NOMO-1 treated with dmso at 0.1 percent for 144 hours (cell line): Measurements from ENCODE around the gene LIPA.

Experiments used
- DNase-seq: peaks from one replicate; lab custom pipeline; 2025; ENCODE audit not compliant: unreplicated experiment; lab: John Stamatoyannopoulos, UW

LIPA gene

DNA sequence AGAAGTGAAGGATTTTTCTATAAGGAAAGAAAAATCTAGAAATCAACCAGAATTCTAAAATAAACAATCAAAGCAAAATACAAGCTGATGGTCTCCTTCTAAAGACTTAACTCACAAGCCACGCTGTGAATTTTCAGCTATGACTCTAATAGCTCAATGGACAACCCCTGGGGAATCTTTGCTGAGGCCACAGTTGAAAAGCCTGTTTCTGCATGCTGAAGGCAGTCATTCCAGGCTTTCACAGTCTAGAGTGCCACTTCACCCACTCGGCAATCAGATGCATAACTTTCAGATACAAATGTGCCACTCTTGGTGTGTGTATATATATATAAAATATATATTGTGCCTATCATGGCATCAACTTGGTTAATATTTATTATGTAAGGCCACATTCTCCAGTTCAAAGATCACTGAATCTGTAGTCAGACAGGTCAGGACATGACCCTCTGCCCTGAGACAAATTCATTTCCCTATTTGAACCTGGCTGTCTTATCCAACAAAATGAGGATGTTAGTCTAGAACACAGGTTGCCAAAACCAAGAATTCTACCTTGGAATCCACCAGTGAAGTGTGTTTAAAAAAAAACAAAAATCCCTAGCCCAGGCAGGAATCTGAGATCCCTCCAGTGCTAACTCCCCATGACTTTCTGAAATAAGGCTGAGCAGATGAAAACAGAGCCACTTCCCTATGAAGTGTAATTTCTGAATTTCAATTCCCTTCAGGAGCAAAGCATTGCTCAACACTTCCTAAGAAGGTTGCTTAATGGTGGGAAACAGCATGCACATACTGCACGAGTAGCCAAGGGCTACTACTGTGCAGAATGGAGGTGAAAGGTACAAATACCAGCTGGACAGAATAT lies 9.9 kb downstream of the LIPA start:
- no peak for DNase-seq

DNA sequence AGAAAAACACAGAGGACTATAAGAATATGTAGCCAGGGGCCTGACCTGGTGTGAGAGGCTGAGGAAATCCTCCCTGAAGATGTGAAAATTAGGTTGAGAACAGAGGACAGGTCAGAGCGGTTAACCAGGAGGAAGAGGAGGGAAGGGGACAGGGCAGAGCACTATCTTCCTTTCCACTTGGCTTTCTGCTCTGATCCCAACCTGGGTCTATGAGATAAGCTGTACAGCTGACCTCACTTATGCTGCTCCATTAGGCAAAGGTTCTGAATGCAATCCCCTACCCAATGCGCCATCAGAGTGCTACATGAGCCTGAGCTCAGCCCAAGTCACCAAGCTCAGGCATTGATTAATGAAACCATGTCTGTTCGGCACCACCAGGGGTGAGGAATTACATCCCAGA lies 10.5 kb downstream of the LIPA start:
- DNase-seq: no peak

DNA sequence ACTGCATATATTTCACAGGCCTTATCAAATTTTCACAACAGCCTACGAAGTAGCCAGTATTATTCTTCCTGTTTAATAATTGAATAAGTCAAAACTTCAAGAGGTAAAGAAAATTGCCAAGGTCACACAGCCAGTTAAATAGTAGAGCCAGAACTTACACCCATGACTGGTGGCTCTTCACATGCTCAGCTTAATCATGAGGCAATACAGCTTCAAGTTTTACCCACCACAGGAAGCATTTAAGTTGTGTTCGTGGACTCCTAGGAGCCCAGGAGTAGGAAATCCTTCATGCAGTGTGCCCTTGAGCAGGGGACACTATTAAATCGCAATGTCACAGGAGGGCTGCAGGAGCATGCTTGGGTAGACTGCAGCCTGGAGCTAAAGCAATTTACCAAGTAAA lies 11.1 kb downstream of the LIPA start:
- DNase-seq: no peak

DNA sequence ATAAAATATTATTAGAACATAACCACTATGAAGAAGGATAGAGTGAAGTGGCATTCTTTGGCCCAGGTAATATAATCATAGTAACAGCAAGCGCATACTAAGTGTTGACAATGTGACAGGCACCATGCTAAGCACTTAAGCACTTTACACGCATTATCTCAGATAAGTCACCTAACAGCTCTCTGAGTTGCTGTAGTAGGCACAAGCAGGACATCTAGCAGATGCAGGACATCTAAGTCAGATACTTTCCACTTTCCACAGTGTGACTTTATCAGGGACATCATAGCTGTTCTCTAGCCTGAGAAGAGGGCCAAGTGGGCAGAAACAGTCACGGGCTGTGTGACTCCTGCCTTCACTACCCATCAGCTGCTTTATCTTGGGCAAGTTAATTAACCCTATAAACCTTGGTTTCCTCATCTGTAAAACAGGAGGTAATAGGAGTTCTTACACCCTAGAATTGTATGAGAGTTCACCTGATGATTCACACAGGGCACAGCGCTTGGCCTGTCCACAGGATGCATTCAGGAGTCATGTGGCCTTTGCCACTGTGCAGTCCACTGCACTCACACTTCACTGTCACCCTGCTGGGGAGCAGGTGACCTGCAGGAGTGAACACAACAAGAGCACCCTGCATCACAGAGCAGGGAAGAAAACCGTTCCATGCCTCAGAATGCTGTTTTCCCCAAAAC lies 12.5 kb downstream of the LIPA start:
- no peak for DNase-seq

DNA sequence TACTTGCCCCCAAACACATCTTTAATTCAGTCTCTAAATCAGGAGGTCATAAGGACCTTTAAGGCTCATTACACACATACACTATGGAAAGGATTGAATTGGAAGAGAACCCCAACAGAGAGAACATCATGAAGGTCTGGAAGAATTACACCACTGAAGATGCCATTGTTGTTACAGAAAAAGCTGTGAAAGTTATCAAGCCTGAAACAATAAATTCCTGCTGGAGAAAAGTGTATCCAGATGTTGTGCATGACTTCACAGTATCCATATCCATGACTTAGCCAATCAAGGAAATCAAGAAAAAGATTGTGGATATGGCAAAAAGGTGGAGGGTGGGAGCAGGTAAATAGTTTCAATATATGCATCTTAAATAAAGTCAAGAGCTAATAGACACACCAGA lies 13.7 kb downstream of the LIPA start:
- no peak for DNase-seq

DNA sequence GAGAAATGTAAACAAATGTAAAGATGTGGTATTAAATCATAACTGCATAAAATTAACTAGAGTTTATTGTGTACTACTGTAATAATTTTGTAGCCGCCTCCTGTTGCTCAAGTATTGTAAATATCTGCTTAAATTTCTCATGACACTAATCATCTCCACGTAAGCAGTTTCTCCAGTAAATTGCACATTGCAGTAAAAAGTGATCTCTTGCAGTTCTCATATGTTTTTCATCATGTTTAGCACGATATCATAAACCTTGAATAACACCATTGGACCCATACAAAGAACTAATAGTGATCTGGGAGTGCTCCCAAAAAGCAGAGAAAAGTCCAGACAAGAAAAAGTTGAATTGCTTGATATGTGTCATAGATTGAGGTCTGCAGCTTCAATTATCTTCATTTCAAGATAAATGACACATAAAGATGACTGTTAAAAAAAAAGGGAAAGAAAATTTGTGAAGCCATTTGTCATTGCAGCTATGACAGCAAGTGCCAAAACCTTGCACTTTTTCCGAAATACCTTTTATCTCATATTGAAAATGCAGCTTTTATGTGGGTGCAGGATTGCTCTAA lies 15.3 kb downstream of the LIPA start:
- DNase-seq: no peak

DNA sequence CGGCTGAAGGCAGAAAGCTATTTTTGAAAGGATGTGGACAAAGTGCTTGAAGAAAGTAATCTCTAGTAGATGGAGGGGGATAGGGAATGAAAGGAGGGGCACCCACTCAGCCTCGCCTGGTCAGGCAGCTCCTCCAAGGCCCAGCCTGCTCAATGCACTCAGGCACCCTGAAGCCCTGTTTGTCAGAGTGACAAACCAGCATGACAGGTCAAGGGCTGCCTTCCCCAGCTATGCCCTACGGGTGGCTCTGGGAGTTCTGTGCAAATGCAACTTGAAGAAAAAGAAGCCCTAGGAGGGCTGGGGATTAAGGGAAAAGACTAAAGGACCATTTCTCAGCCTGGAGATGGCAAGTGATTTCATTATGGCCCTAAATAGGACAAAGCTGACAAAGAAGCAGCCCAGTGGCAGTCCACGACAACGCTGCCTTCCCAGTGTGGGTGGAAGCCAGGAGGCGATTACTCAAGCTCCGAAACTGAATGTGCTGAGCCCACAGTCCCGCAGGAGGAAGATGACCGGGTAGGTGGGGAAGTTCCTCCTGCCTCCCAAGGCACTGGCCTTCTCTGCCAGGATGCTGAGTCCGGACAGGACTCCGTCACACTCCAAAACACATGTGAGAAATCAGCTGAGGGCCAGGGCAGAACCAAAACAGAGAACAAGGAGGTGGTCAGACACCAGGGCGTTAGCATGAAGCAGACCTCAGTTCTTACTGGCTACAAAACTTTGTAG lies 16.3 kb downstream of the LIPA start:
- no peak for DNase-seq

DNA sequence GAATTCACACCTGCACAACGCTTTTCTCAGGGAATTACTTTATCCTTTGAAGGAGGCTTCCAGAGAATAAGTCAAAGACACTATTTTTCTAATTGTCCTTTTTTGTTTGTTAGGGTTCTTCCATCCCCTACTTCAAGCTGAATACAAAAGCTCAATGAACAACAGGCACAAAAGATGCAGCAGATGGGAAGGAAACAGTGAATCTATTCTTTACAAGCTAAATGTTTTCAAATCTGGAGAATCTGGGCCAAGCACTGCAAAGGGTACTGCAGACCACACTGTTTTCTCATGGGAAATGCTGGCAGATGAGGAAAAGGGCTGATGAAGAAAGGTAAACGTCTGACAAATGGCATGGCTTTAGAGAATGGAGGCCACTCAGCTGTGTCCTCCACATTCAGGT lies 18.5 kb downstream of the LIPA start:
- DNase-seq: no peak

DNA sequence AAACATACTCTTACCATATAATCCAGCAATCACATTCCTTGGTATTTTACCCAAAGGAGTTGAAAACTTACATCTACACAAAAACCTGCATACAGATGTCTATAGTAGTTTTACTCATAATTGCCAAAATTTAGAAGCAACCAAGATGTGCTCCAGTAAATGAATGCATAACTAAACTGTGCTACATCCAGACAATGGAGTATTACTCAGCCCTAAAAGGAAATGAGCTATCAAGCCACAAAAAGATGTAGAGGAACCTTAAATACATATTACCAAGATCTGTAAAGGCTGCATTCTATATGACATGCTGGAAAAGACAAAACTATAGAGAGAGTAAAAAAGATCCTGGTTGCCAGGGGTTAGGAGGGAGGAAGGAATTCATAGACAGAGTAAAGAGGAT lies 22.6 kb downstream of the LIPA start:
- no peak for DNase-seq

DNA sequence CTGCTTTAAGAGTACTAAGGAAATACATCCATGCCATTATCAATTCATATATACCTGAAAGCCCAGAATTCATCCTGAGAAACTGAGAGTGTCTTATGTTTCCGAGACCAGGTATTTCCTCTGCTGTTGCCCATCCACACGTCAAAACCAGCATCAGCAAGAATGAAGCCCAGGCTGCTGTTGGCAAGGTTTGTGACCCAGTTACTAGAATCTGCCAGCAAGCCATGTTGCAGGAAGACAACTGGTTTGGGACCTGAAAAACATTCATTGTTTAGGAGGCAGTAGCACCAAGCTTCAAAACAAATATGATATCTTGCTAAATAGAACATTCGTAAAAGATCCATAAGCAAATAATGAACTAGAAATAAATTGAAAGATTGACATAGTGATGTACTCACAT lies 23.4 kb downstream of the LIPA start:
- DNase-seq: no peak

DNA sequence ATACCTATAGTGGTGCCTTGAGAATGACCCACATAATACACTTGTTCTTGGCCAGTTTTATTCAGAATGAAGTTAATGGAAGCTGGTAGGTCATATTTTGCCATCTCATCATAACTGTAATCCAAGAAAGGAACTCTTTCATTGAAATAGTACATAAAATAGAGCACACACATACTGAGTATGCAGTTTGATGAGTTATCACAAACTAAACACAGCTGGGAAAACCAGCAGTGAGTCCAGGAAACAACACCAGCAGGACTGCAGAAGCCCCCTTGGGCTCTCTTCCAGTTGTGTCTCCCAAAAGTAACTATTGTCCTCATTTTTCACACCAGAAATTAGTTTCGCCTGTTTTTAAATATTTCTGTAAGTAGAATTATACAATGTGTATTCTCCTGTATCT lies 24.7 kb downstream of the LIPA start:
- no peak for DNase-seq

DNA sequence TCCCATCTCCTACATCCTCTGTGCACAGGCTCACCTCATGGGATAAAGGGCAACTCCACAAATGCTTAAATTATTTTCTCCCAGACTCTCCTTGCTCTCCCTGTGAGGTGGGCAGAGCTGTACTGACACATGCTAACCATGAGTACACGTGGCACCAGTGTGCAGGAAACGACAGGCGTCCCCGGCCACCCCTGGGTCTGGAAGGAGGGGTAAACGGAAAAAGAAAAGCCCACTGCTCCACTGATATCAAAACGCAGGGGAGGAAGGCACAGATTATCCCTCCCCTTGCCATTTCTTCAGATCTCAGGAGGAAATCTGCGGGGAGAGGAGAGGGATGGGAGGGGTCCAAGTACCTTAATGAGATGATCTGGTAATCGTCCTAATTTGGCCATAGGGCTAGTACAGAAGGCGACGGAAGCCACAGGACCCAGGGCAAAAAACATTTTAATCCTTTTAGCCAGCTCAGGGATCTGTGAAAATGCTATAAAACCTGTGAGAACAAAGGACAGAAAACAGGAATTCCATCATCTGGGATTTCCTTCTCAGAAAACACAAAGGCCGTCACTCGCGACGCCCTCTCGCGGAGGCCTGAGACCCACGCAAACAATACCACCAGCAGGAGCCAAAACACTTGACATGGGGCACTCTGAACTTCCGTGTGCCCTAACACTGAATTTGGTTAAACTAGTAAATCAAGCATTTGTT lies 26.7 kb downstream of the LIPA start:
- no peak for DNase-seq

DNA sequence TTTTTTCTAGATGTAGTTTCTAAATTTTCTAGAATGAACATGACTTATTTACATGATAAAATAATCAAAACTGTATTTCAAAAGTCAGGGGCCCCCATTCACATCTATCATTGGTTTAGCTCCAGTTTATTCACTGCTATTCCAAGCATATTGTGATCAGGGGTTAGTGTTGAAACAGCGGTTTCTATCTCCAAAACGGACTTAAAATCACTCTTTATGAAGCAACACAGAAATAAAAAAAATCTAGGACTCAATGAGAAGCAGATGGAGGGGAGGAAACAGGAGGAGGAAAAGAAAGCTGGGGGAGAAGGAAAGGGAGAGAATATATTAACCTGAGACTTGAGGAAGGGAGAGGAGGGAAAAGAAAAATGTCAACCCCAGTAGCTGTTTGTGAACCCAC lies 29.7 kb downstream of the LIPA start:
- no peak for DNase-seq

DNA sequence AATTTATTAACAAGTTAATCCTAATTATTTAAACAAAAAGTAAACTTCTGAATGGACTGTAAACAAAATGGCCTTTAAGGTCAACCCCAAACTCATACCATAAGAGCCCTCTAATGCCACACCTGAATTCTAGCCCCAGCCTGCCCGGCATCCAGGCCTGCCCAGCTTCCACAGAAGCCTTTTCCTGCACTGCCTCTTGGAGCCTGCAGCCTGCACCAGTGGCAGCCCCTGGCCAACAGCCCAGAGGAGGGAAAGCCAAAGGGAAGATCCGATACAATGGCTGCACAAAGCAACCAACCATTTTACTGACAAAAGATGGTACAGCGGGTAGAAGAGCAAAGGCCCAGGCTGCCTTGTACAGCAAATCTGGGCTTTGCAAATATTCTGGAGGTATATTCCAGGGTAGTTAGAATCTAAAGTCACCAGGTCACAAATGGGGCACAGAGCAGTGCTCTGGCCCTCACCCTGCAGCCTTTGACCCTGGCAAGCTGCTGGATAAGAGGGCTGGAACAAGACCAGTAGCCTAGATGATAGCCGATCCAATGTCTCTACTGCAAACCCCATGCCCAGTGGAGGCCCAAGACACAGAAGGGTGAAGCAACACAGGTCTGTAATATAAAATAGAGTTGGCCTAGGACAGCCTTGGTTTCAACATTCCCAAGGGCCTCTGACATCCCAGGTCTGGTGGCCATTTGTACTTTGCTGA lies 31.9 kb downstream of the LIPA start:
- DNase-seq: no peak

DNA sequence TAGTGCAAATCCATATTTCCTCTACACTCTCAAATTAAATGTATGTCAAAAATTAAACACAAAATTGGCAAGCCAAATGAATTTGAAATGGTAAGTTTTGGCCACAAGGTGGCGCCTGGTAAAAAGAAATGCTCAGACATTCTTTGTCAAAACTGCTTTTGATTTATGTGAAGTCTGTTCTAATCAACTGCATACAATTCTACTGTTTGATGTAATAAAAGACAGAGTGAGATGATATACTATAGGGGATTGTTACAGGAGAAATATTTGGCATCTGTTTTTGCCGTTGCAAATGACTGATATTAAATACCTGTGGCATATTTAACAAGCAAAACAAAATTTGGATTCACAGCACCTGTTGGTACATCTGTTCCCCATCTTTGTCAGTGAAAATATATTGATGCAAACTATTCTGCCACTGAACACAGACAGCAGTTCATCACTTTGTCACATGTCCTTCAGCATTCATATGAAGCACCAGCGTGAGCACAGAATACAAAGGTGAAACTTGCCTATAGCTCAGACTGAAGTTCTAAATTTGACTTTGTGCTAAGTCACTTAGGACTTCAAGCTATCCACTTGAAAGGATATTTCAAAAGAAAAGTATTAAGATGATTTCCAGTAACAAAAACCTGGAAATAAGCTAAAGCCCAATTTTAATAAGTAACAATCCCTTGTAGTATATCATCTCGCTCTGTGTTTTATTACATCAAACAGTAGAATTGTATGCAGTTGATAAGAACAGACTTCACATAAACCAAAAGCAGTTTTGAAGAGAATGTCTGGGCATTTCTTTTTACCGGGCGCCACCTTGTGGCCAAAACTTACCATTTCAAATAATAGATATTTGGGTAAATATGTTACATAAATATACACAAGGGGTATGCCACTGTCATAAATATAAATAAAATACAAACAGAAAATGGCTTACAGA lies 34.3 kb downstream of the LIPA start:
- DNase-seq: peak; percentile 15

DNA sequence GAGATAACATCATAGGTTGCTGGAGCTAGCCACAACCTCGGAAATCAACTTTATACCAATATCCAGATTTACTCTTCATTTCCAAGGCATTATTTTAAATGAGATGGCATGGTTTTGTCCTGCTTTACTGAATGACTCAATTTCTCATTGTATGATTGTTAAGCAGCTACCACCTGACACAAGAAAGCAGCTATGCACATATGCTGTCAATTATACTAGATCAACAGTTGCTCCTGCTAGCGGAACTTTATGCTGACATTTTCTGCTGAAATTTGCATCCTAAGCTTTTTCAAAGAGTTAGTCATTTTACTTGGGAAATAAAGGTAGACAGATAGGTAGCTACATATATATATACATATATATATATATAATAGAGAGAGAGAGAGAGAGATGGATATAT lies 35.5 kb downstream of the LIPA start:
- no peak for DNase-seq

DNA sequence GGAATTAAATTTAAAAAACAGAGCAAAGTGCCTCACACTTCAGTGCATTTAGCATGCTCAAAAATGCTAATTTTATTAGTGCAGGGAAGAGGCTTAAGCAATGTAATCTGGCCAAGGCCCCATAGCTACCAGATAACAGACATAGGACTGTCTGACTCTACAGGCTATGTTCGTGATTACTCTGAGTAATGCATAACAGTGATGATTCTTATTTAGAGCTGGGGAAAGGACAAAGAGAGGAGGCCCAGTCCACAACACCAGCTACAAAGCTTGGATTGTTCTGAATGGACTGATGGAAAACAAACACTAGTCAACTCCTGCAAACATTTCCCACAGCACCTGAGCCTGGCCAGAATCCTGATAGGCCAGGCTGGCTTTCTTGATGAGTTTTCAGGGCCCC lies 36.1 kb downstream of the LIPA start:
- no peak for DNase-seq

DNA sequence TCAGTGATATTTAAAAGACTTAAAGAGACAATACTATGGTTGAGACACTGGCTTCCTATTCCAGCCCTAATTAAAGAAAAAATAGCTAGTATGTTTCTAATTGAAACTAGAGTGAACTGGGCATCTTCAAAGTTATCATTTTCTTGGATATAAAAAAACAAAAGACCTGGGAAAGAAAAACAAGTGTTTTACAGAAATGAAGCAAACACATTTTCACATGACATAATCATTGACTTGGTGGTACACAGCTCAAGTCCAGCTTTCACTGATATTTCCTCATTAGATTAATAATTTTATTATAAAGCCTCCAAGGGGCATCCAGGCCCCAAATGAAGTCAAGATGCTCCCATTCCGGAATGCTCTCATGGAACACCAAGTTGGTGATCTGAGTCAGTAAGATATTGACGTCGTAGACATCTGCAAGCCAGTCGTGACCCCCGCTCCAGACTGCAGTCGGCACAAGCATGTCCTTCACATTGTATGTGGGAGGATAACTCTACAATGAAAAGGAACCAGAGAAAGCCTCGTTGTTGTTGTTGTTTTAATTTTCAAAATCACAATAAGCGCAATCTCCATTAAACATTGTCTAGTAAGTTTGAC lies 36.9 kb downstream of the LIPA start:
- no peak for DNase-seq
